ENCODE measurements around the gene GALNS. TPM values are rescaled to one million over a fixed set of nuclear protein-coding genes. Genes with fewer than 3 reads are reported as not detected.
"Not testable (repeated sequence)": the region's sequence is repeated elsewhere in the genome, so short reads cannot be mapped to it uniquely, and the experiment has no call there.

Gene GALNS
- polyA plus RNA-seq, 6 donors from 2014 or later = 6.1 to 21.4 (median 9.5) TPM

GRCh38 chr16:88827727-88828126 is 29.0 kb downstream of the GALNS start:
- H3K27ac Mint-ChIP-seq = no peak overlapping the region
- no peaks in the 10 kb centered on the region for H3K36me3 Mint-ChIP-seq
- DNase-seq (no peak), ATAC-seq (ENCODE audit: low read depth in 2 of 2) (no peak)
- no peaks in the 10 kb centered on the region for H3K27me3 Mint-ChIP-seq
- no peaks in the 10 kb centered on the region for H3K9me3 Mint-ChIP-seq
- no peak overlapping the region for H3K4me3 Mint-ChIP-seq
- peaks cover 0 to 3% (median 0%) of the 10 kb centered on the region in 3 donors for H3K4me1 Mint-ChIP-seq

- Mint-ChIP-seq H3K9me3 (no peaks in the 10 kb centered on the region), H3K4me3 (no peak overlapping the region), H3K27ac (no peak overlapping the region), H3K27me3 (no peaks in the 10 kb centered on the region), H3K4me1 (peaks cover 0 to 3% (median 0%) of the 10 kb centered on the region in 3 donors), H3K36me3 (no peaks in the 10 kb centered on the region)
- ATAC-seq (ENCODE audit: low read depth in 2 of 2) (no peak), DNase-seq (no peak)
Observed at GRCh38 chr16:88826070-88826840, 30.5 kb downstream of the GALNS start.

- Mint-ChIP-seq H3K27me3 (no peaks in the 10 kb centered on the region), H3K9me3 (no peaks in the 10 kb centered on the region), H3K4me3 (no peak overlapping the region), H3K4me1 (peaks cover 0 to 3% (median 0%) of the 10 kb centered on the region in 3 donors), H3K36me3 (no peaks in the 10 kb centered on the region), H3K27ac (no peak overlapping the region)
- no peak for DNase-seq
- ATAC-seq (ENCODE audit: low read depth in 2 of 2) = no peak
Observed at GRCh38 chr16:88825146-88825545, 31.6 kb downstream of the GALNS start.

- Mint-ChIP-seq H3K4me1 (peaks cover 0 to 3% (median 0%) of the 10 kb centered on the region in 3 donors), H3K27ac (no peak overlapping the region)
- no peak for ATAC-seq (ENCODE audit: low read depth in 2 of 2)
Observed at GRCh38 chr16:88824256-88825077, 32.3 kb downstream of the GALNS start.

GRCh38 chr16:88823646-88824045 is 33.1 kb downstream of the GALNS start:
- not testable (repeated sequence) for H3K4me3 Mint-ChIP-seq; H3K4me1 Mint-ChIP-seq; H3K9me3 Mint-ChIP-seq; ATAC-seq (ENCODE audit: low read depth in 2 of 2); H3K36me3 Mint-ChIP-seq; H3K27me3 Mint-ChIP-seq; DNase-seq; H3K27ac Mint-ChIP-seq

More at GRCh38 chr16:88824256-88825077, 32.3 kb downstream of the GALNS start:
- DNase-seq = no peak
- no peak overlapping the region for H3K4me3 Mint-ChIP-seq
- H3K9me3 Mint-ChIP-seq = no peaks in the 10 kb centered on the region
- H3K36me3 Mint-ChIP-seq = no peaks in the 10 kb centered on the region
- H3K27me3 Mint-ChIP-seq = no peaks in the 10 kb centered on the region

- Mint-ChIP-seq H3K9me3 (no peaks in the 10 kb centered on the region), H3K27ac (no peak overlapping the region), H3K36me3 (no peaks in the 10 kb centered on the region), H3K4me1 (peaks cover 0 to 3% (median 0%) of the 10 kb centered on the region in 3 donors), H3K4me3 (no peak overlapping the region), H3K27me3 (no peaks in the 10 kb centered on the region)
- DNase-seq (no peak), ATAC-seq (ENCODE audit: low read depth in 2 of 2) (no peak)
Observed at GRCh38 chr16:88822281-88823040, 34.3 kb downstream of the GALNS start.

- Mint-ChIP-seq H3K27ac (no peak overlapping the region), H3K4me3 (no peak overlapping the region), H3K9me3 (no peaks in the 10 kb centered on the region)
Observed at GRCh38 chr16:88821168-88821850, 35.4 kb downstream of the GALNS start.

GRCh38 chr16:88820385-88821025 is 36.2 kb downstream of the GALNS start:
- Mint-ChIP-seq H3K36me3 (no peaks in the 10 kb centered on the region), H3K27me3 (no peaks in the 10 kb centered on the region), H3K27ac (no peak overlapping the region), H3K4me1 (no peaks in the 10 kb centered on the region), H3K9me3 (no peaks in the 10 kb centered on the region), H3K4me3 (no peak overlapping the region)
- ATAC-seq (ENCODE audit: low read depth in 2 of 2) (no peak), DNase-seq (no peak)

More at GRCh38 chr16:88821168-88821850, 35.4 kb downstream of the GALNS start:
- Mint-ChIP-seq H3K36me3 (no peaks in the 10 kb centered on the region), H3K4me1 (peaks cover 0 to 3% (median 0%) of the 10 kb centered on the region in 3 donors), H3K27me3 (no peaks in the 10 kb centered on the region)
- DNase-seq (no peak), ATAC-seq (ENCODE audit: low read depth in 2 of 2) (no peak)

- H3K4me1 Mint-ChIP-seq = no peaks in the 10 kb centered on the region
- DNase-seq (no peak), ATAC-seq (ENCODE audit: low read depth in 2 of 2) (no peak)
- H3K27me3 Mint-ChIP-seq = no peaks in the 10 kb centered on the region
- no peaks in the 10 kb centered on the region for H3K9me3 Mint-ChIP-seq
- no peak overlapping the region for H3K4me3 Mint-ChIP-seq
- H3K27ac Mint-ChIP-seq = no peak overlapping the region
- H3K36me3 Mint-ChIP-seq = no peaks in the 10 kb centered on the region
Observed at GRCh38 chr16:88819126-88819525, 37.6 kb downstream of the GALNS start.

GRCh38 chr16:88818575-88818874 is 38.2 kb downstream of the GALNS start:
- no peak overlapping the region for H3K4me3 Mint-ChIP-seq
- DNase-seq (no peak), ATAC-seq (ENCODE audit: low read depth in 2 of 2) (no peak)
- no peaks in the 10 kb centered on the region for H3K9me3 Mint-ChIP-seq
- H3K27ac Mint-ChIP-seq = no peak overlapping the region
- no peaks in the 10 kb centered on the region for H3K36me3 Mint-ChIP-seq
- H3K27me3 Mint-ChIP-seq = no peaks in the 10 kb centered on the region
- H3K4me1 Mint-ChIP-seq = no peaks in the 10 kb centered on the region

GRCh38 chr16:88817785-88818574 is 38.8 kb downstream of the GALNS start:
- H3K27ac Mint-ChIP-seq = no peak overlapping the region
- H3K4me3 Mint-ChIP-seq = no peak overlapping the region
- no peaks in the 10 kb centered on the region for H3K9me3 Mint-ChIP-seq
- H3K4me1 Mint-ChIP-seq = no peaks in the 10 kb centered on the region
- no peaks in the 10 kb centered on the region for H3K27me3 Mint-ChIP-seq
- ATAC-seq (ENCODE audit: low read depth in 2 of 2) (no peak), DNase-seq (no peak)
- no peaks in the 10 kb centered on the region for H3K36me3 Mint-ChIP-seq

All from naive B cell (primary cell).